Fibroblast of skin of left biceps (primary cell): Measurements from ENCODE around the gene GTPBP10.

ENCODE experiments used
- DNase-seq, 2 experiments: peaks; one replicate each; pipeline ENCODE4 v3.0.0-alpha.2; 2013; ENCODE audit warnings: low read depth in 2 of 2

GTPBP10 gene

GRCh38 chr7:90432752-90433151 lies 86.2 kb downstream of the GTPBP10 start:
- DNase-seq, result no peak

- DNase-seq, result no peak
Measured at GRCh38 chr7:90433221-90433620, 86.7 kb downstream of the GTPBP10 start.
